PFSK-1 (cell line): ENCODE data around the gene ATXN1.

Experiments used
- POLR2AphosphoS5 ChIP-seq: IDR thresholded peaks from 2 replicates; pipeline ENCODE4 v1.6.1; 2012; ENCODE audit warnings: low read depth, mild to moderate bottlenecking, control low read depth, low read length, moderate library complexity
- REST ChIP-seq, 2 experiments: IDR thresholded peaks; 2 replicates each; pipeline versions ENCODE4 v1.6.1 to v1.8.0; 2011 to 2012; ENCODE audit warnings: low read depth in 2 of 2, low read length in 2 of 2, control low read depth in 1 of 2, inconsistent platforms in 1 of 2, mild to moderate bottlenecking in 1 of 2, moderate library complexity in 1 of 2; ENCODE audit not compliant: insufficient read depth in 1 of 2
- SIN3A ChIP-seq: IDR thresholded peaks from 2 replicates; pipeline ENCODE4 v1.6.1; 2012; ENCODE audit warnings: mild to moderate bottlenecking, low read length, moderate library complexity, borderline replicate concordance; ENCODE audit not compliant: insufficient read depth
- TAF1 ChIP-seq: IDR thresholded peaks from 2 replicates; pipeline ENCODE4 v1.6.1; 2012; ENCODE audit warnings: low read length, control low read depth, borderline replicate concordance; ENCODE audit not compliant: insufficient read depth

- no peak for TF ChIP-seq TAF1
- TF ChIP-seq SIN3A = no peak
- TF ChIP-seq POLR2AphosphoS5 = no peak
- TF ChIP-seq REST (IDR thresholded peaks at IDR 0.05; ENCODE audit: insufficient read depth in 1 of 2, low read depth in 2 of 2, low read length in 2 of 2) = no peak
These were observed 496.5 kb downstream of the ATXN1 start for GRCh38 chr6:16264785-16265184.
